Activated CD4-positive, alpha-beta T cell treated with anti-CD3 and anti-CD28 coated beads for 24 hours (primary cell): ENCODE data around the gene TUBA4B.
A peak's percentile ranks its signal among the peaks of the same experiment; 100 is the strongest.

Source experiments
- DNase-seq, 2 donors: peaks; one replicate each; pipeline ENCODE4 v3.0.0-alpha.2; 2020; ENCODE audit warnings: low read depth in 2 of 2

Gene TUBA4B

GRCh38 chr2:219218732-219219701 is 34.0 kb upstream of the TUBA4B start, which contains the start of gene ABCB6:
Gene ABCB6, minus strand, starts transcription at chr2:219218958. Its CDS starts 285 bp downstream, at chr2:219218673.
- DNase-seq, result peak; percentile 83 to 87

GRCh38 chr2:219219784-219220532 is 33.1 kb upstream of the TUBA4B start:
- DNase-seq, result no peak

GRCh38 chr2:219220652-219221402 is 32.2 kb upstream of the TUBA4B start:
- DNase-seq, result no peak

- no peak for DNase-seq
These were observed 31.0 kb upstream of the TUBA4B start for GRCh38 chr2:219221957-219222518.

GRCh38 chr2:219223831-219224610 is 29.0 kb upstream of the TUBA4B start:
- no peak for DNase-seq

DNA sequence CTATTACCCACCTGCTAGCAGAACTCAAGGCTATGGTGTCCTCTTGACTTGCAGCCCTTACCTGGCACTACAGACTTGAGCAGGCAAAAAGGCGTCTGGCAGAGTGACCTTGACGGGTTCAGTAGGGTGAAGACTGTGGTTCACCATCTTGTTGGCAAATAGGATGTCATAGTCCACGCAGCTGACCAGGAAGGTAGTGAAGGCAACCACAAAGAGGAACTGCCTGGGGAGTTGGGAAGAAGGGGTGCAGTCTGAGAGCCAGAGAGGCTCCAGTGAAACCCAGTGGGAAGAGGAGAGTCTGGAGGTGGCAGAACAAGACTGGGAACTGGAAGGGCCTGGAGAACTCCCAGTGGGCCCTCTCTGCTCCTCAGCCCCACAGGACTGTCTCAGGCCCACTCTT is 27.7 kb upstream of the TUBA4B start:
- DNase-seq, result no peak

DNA sequence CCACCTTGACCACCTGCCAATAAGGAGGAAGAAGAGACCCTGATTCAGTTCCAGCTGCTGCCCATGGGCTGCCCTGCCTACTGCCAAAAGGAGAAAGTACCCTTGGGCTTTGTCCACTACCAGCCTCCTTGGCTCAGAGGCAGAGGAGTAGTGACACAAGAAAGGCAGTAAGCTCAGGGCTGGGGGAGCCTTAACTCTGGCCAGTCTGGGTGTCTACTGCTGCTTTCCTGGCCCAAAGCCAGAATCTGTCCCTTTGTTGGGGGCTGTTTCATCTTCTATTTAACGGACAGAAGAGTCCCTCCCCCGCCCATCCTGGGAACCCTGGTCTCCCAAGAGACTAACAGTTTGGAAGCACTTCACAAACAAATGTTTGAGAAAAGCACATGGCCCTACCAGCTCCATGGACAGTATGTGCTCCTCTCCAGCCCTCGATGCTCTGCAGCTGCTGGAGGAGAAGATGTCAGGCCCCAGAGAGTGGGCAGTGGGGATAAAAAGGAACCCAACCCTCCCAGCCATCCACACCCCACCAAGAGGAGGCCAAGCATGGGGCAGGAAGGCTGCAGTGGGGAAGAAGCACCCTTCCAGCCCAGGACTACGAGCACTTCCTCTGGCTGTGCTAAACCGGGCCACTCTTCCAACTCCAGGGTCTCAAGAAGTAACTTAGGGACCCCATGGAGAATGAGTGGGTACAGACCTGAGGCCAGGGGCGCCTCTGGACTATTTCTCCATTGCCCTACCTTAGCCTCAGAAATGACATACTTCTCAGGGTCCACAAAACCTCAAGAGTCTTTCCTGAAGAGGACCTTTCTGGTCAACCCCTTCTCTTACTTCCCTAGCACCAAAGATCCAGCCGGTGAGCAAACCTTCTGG is 24.8 kb upstream of the TUBA4B start:
- no peak for DNase-seq

DNA sequence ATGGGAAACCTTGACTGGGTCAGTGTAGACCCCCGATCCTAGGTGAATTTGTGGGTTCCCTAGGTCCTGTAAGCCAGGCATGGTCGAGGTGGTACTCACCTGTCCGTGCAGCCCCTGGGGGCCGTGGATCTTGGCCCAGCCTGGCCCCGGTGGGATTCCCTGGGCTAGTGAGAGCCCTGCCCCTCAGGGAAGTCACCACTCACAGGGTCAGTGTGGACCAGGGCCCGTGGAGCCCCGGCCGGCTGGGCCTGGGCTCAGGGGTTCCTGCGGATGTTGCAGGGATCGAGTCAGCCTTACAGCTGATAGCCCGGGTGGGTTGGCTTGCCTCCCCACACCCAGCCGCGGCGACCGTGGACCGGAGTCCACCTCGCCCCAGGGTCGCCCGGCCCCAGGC is 24.1 kb upstream of the TUBA4B start:
- DNase-seq, result no peak

DNA sequence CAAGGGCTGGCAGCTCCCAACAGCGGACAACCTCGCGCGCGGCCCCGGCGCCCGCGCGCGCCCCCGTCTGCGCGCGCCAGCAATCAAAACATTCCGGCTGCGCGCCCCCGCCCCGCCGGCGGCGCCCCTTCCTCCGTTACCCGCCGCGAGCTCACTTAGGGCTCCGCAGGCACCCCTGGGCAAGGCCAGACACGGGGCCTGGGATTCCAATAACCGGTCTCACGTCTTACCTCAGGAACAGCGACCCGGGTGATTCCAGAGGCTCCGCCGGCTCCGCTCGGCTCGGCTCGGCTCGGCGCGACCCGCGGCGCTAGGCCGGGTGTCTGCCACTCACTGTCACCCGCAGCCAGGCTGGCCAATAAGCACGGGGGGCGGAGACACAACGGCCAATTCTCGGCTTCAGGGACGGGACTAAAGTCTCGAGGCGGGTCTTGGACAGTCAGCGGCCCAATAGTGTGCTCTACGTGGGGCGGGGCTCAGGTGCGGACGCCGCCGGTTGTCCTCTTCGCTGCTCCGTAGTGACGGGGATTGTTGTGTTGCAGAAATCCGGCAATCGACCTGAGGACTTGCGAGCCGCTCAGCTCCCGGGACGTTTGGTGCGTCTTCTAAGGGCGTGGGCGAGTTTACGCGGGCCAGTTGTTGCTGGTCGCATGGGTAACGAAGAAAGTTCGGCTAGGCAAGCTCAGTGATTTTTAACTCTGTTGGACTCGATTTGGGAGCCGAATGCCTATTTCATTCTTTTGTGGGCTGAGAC is 23.6 kb upstream of the TUBA4B start, which contains the start of the genes ANKZF1 and ATG9A:
TSS of gene ANKZF1 (plus strand) at position 502 of the 754 bp plus-strand sequence. CDS start 452 bp downstream, outside the sequence.
TSS of gene ATG9A (minus strand) at position 332 of the 754 bp plus-strand sequence. CDS start 1,612 bp downstream, outside the sequence.
- peak; percentile 95 to 97 for DNase-seq

GRCh38 chr2:219230059-219230540 is 22.9 kb upstream of the TUBA4B start:
- peak in 1 of 2 donors; percentile 54 for DNase-seq

GRCh38 chr2:219234331-219234730 is 18.7 kb upstream of the TUBA4B start:
- no peak for DNase-seq

- no peak for DNase-seq
These were observed 9.7 kb upstream of the TUBA4B start for GRCh38 chr2:219243291-219243761.

DNA sequence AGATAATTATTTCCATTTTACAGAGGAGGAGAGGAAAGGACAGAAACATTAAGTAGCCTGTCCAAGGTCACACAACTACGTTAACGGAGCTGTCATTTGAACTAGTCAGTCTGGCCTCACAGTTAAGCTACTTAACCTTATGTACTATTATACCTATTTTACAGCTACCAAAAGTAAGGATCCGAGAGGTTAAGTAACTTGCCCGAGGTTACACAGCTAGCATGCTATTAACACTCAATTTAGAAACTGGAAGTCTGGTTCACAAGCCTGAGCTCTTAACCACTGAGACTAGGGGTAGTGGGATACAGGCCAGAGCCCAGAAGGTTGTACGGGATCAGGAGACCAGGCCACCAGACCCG is 8.3 kb upstream of the TUBA4B start:
- DNase-seq, result no peak

DNA sequence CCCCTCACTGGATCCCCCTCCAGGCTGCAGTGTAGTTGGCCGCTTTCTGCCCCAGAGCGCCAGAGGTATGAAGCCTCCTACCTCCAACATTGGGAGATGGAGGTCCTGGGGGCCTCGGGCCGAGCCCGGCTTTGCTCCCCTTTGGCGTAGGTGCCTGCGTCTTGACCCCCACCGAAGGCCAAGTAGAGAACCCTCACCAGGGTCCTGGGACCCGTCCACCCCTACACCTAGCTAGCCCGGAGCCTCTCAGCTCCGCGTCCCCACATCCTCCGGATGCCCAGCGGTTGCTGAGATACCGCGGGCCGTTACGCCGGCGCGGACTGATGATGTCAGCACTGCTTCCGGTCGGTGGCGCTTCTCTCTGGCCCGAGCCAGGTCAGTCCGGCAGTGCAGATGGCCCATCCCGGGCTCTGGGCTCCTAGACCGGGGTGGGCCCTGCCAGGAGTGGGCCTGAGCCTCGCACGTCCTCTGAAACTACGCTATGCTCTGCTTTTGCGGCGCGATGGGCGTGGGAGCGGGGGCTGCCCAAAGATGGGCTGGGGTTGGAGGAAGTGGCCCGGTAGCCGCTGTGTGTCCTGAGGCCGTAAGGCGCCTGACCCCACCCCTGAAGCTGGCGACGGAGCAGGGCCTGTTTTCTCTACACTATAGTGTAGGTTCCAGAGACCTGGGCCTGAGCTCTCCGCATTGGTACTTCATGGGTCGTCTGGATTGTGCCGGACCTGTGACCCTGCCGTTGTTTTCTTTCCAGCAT is 7.7 kb upstream of the TUBA4B start, which contains the start of the genes GLB1L and STK16:
TSS of gene GLB1L (minus strand) at position 297 of the 751 bp plus-strand sequence. CDS start 1,871 bp downstream, outside the sequence.
TSS of gene STK16 (plus strand) at position 332 of the 751 bp plus-strand sequence. CDS start 521 bp downstream, outside the sequence.
- peak; percentile 77 to 87 for DNase-seq

DNA sequence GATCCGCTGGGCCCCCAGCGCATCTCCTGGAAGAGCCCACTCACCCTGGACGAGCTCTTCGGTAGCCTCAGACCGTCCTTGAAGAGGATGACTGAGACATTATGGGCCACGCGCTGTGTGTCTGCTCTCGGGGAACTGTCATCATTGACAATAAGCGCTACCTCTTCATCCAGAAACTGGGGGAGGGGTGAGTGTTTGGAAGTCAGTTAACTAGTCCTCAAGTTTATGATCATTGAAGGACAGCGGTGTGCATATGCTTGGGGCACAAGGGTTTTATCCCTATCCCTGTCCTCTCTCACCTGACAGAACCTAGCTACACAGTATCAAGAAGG is 7.2 kb upstream of the TUBA4B start:
- DNase-seq, result no peak

- no peak for DNase-seq
These were observed 6.5 kb upstream of the TUBA4B start for GRCh38 chr2:219246559-219246958.
